D721Med (cell line): ENCODE measurements around the gene EVC2.

Experiments
- DNase-seq: peaks from one replicate; pipeline ENCODE4 v3.0.0; 2011; ENCODE audit warnings: low spot score; ENCODE audit not compliant: insufficient read length
- FAIRE-seq: peaks from 2 replicates; lab custom pipeline; 2011; peaks lifted over from hg19 to GRCh38; lab: Jason Lieb, UNC
- CTCF ChIP-seq: IDR thresholded peaks from 2 replicates; pipeline ENCODE4 v1.5.1; 2012; ENCODE audit warnings: mild to moderate bottlenecking, control low read depth; ENCODE audit not compliant: insufficient read depth; ENCODE audit errors: missing control alignments

The EVC2 gene

GRCh38 chr4:5750946-5751665 is 42.7 kb upstream of the EVC2 start:
- no peak for DNase-seq
- no peak for FAIRE-seq
- no peak for TF ChIP-seq CTCF

GRCh38 chr4:5750052-5750945 is 41.9 kb upstream of the EVC2 start:
- no peak for DNase-seq
- TF ChIP-seq CTCF = no peak
- FAIRE-seq = no peak

- FAIRE-seq (no peak), DNase-seq (no peak)
- TF ChIP-seq CTCF = no peak
Observed at GRCh38 chr4:5749568-5749967, 41.2 kb upstream of the EVC2 start.

- no peak for TF ChIP-seq CTCF
- no peak for FAIRE-seq
- no peak for DNase-seq
Observed at GRCh38 chr4:5747738-5748375, 39.5 kb upstream of the EVC2 start.

- no peak for TF ChIP-seq CTCF
- DNase-seq = no peak
- no peak for FAIRE-seq
Observed at GRCh38 chr4:5746829-5747737, 38.7 kb upstream of the EVC2 start.

GRCh38 chr4:5746250-5746649 is 37.9 kb upstream of the EVC2 start:
- no peak for FAIRE-seq
- TF ChIP-seq CTCF = no peak
- no peak for DNase-seq
